Left colon (tissue), 2 donors: ENCODE measurements around the gene DOCK8. TPM values are rescaled to one million over a fixed set of nuclear protein-coding genes. Genes with fewer than 3 reads are reported as not detected.
"Not testable (repeated sequence)": the region's sequence is repeated elsewhere in the genome, so short reads cannot be mapped to it uniquely, and the experiment has no call there.

ENCODE experiments used
- ATAC-seq: fragments of 200-7000 bp; cut with Tn5 transposase; one replicate; pipeline ENCODE4 v1.9.1; 2020; ENCODE audit warnings: mild to moderate bottlenecking, moderate library complexity
- DNase-seq, 2 donors: peaks; one replicate each; pipeline ENCODE4 v3.0.0-alpha.2; 2020
- intact Hi-C, 2 donors: fragments of 100-400 bp; cut with DNase I in 1 of 2; cut with micrococcal nuclease in 1 of 2; formaldehyde crosslinking; loops; one replicate each; pipeline versions ENCODE4 v1.11.2 to v1.14.0; 2022; cut with DNase I, micrococcal nuclease
- total RNA-seq, 2 donors: library from RNA; stranded (reverse); fragmentation: NEBNext Ultra II Directional; extraction: Animal tissue kit (Norgen Biotek cat#: 25700); gene quantifications; one replicate each; pipeline ENCODE4 v1.2.1, GENCODE V29; 2021
- donor health status: DM: no; HTN: no; CAD: no.
- donor health status: DM: yes; HTN: yes; CAD: no.

DOCK8 gene
- total RNA-seq, 2 donors from 2014 or later: 10.3 to 18.8 TPM

DNA sequence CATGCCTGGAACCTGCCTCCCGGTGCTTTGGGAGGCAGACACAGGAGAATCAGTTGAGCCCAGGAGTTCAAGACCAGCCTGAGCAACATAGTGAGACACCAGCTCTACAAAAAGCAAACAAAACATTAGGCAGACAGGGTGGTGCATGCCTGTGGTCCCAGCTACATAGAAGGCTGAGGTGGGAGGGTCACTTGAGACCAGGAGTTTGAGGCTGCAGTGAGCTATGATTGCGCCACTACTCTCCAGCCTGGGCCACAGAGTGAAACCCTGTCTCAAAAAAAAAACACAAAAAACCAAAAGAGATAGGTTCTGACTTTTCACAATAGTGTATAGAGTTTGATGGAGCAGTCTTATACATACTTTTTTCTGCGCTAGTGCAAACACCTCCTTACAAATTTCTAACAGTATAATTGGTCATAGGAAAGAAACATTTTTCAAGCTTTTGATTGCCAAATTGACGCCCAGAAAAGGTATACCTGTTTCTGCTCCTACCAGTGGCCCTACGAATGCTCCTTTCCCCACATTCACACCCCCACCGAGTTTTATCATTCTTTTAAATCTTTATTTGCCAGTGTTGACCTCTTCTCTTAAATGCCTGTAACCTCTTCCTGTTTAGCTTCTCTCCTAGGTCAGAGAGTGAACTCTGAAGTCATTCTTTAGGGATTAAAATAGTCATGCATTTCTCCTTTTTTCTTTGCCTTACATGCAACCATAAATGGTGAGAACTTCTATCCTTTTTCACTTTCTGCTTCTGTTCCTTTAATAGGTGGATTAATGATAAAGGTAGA is 7.5 kb downstream of the DOCK8 start:
- intact Hi-C loops: no loop called here
- ATAC-seq: no peak
- DNase-seq: no peak

DNA sequence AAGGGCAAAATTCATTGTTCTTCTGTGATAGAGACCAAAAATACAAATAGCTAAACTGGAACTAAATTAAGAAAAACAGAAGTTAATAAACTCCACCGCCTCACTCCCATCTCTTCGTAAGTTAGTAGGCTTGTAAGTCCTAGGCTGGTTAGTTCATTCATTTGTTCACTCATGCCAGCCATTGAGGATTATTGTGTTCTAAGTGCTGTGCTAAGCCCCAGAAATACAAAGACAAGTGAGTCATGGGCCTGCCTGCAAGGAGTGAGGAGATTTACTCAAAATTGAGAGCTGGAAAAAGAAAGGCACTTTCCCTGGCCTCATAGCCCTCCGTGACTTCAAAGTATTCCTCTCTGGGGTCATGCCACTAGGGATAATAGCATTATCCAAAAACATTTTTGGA is 8.5 kb downstream of the DOCK8 start:
- intact Hi-C loops: no loop called here

DNA sequence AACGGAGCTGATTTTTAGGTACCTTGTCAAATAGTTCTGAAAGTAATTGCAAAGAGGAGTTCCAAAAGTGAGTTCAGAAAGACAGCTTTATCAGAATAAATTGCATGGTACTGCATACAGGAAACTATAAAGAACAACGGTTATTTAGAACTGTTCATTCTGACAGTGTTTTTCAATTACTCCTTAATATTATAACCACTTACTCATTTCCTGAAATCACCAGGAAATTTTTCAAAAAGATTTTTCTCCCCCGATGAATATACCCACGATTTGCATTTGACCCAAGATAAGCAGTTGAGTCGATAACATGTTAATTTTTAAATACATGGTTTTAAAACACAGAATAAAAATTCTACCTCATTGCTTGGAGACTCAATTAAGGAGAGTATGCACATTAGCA is 9.4 kb downstream of the DOCK8 start:
- intact Hi-C loops: no loop called here
- DNase-seq: no peak
- no peak for ATAC-seq

More for the DNA sequence above, 8.5 kb downstream of the DOCK8 start:
- no peak for DNase-seq
- ATAC-seq: no peak

DNA sequence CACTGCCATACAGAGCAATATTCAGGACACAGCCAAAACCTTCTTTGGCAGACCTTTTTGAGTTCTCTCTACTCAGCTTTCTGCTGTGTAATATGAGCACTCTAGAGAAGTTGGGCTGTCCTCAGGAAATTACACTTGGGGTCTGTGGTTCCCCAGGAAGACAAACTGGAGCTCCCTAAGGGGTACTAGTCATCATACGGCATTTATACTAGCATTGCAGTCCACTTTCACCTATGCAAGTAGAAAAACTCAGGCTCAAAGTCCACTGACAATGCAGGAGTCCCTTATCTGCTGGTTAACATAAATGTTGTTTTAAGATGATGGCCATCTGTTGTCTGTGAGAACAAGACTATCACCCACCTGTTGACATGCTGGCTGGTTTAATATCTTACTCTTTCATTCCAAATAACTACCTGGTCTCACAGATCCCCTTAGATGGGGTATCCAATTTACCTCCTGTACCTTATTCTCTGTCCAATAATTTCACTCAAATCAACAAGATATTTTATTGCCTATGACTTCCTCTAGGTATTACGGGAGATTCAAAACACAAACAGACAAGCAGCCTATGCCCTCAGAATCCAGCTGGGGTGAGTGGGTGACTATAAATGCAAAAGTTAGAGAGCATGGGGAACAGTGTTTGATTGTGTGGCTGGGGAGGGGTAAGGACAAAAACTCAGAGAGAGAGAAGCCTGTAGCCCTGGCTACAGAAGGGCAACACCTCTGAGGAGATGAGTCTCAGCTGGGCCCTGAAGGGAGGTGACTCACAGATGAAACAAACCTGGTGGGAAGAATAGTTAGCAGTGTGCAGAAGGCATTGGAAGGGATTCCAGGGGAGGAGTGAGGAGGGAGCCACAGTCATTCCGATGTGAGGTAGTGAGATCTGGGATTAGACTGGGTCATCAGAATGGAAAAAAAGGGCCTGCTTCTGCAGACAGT is 10.2 kb downstream of the DOCK8 start:
- intact Hi-C loops: no loop called here
- peak; percentile 83 for ATAC-seq

DNA sequence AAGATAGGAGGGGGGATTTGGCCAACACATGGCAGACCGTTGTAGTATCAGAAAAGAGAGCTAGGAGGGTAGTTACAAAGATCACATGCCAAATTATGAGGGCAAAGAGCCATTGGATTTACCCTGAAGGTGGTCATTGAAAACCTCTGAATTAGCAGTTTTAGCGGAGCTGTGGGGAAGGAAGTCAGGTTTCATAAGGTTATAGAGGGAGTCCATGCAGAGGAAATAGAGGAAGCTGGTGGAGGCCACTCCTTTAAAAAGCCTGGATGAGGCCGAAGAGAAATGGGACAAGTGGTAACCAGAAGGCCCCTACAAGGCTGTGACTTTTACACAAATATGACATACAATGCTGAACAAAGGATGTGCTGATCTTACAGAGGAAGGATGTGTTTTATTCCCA is 13.2 kb downstream of the DOCK8 start:
- DNase-seq (no peak), ATAC-seq (no peak)
- intact Hi-C loops: no loop called here

More for the DNA sequence above, 10.2 kb downstream of the DOCK8 start:
- DNase-seq: no peak

DNA sequence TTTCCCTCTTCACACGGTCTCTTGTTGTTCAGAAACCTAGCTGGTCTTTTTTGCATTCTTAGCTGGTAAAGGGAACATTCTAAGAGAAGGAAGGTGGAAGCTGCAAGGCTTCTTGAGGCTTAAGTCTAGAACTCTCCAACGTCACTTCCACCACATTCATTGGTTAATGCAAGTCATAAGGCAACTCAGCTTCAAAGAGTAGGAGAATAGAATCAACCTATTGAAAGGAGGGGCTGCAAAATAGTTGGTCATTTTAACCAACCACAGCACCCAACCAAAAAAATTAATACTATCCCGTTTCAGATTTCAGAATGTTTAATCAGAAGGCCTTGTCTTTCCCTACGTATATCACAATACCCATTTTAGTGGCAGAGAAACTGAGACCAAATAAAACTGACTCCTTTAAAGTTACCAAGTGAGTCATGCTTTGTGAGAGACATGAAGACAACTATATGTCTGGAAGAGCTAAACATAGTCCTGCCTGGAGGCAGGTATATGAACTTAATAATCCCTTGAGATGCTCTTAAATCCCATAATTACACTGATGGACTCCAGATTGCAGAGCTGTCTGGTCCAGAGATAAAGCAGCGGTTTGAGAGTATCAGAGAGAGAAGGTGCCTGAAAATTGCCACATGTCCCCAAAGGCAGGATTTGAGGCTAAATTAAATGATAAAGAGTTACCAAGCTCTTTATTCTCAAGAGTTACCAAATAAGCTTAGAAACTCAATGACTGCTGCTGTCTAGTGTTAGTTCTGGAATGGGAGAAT is 14.4 kb downstream of the DOCK8 start:
- intact Hi-C loops: no loop called here
- ATAC-seq: no peak
- no peak for DNase-seq

GRCh38 chr9:231625-232024 is 17.0 kb downstream of the DOCK8 start:
- ATAC-seq, DNase-seq, intact Hi-C loops: not testable (repeated sequence)

- ATAC-seq, intact Hi-C loops, DNase-seq: not testable (repeated sequence)
Observed at GRCh38 chr9:233708-234107, 19.0 kb downstream of the DOCK8 start.

DNA sequence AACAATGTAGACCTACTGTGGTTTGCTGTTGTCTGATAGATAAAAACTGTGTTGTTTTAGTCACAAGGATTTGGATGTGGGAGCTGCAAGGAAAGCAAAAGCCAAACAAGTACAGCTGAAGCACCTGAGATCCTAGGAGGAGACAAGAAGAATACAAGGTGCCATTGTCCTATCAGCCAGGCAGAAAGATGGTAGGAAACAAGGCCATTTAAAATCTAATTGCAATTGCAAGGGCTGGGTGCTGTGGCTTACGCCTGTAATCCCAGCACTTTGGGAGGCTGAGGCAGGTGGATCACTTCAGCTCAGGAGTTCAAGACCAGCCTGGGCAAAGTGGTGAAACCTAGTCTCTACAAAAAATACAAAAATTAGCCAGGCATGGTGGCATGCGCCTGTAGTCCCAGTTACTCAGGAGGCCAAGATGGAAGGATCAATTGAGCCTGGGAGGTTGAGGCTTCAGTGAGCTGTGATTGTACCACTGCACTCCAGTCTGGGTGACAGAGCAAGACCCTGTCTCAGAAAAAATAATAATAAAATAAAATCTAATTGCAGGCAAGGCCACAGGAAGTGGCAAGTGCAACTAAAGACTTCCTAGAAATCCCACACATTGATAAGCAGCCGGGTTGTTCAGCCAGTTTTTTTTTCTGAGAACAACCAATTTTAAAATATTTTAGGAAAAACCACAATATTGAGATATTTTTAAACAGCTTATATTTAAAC is 22.6 kb downstream of the DOCK8 start:
- intact Hi-C loops: no loop called here
- no peak for DNase-seq
- ATAC-seq: no peak

- DNase-seq (no peak), ATAC-seq (no peak)
- intact Hi-C loops: no loop called here
Observed at GRCh38 chr9:237858-238345, 23.2 kb downstream of the DOCK8 start.

DNA sequence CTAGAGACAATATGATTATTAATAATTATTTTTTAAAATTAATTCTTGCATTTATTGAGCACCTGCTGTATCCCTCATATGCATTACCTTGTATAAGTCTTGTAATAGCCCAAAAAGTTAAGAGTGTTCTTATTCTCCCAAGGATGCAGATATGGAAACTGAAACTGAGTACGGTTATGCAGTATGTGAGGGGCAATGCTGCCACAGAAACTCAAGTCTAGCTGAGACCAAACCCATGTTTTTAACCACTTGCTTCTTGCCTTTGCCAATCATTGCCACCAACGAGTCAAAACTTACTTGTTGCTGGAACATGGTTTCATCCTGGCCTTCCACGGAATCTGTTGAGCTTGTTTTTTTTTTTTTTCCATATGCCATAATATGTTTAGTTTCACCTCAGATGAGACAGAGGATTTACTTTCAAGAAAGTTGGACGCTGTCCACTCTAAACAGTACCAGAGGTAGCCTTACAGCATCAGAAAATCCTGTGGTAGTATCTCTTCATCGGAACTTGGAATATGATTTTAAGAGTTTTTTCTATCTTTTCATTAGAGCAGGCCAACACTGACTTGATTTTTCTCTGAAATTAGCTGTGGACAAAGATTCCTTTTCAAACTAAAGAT is 27.9 kb downstream of the DOCK8 start:
- ATAC-seq: no peak
- no peak for DNase-seq
- intact Hi-C loops: no loop called here

- ATAC-seq (no peak), DNase-seq (no peak)
- intact Hi-C loops: no loop called here
Observed at GRCh38 chr9:248278-248961, 33.8 kb downstream of the DOCK8 start.

DNA sequence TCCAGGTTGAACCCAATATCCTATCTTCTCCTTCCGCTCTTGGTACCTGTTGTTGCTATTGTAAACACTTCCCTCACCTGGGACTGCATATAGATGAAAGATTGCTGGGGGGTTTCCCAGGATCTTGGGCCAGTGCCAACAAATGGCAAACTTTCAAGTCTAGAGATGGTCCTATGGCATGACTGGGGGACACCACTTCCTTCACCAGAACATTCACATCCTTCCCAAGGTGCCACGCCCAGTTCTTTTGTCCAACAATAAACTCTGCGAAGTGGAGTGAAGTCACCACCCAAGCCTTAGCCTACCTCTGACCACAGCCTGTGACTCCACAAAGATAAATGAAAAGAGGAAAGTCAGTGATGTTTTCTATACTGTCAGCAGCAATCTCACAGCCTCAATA is 34.4 kb downstream of the DOCK8 start:
- intact Hi-C loops: no loop called here
- DNase-seq (no peak), ATAC-seq (no peak)

DNA sequence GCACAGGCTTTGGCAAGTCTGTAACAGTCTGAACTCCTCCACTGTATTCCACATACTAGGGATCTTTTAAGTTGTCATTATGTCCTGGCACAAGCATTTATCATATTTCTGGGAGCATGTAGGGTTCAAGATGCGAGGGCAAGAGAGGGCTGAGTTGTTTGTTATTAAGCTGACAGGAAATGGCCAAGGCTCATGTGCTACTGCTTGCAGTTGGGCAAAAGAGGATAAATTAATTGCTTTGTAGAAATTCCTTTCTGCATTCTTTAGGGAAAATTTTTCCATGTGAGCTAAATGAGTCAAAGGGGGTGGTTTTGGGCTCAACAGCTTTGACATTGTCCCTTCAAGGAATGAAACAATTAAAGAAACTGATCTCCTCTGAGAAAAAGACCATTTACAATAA is 35.4 kb downstream of the DOCK8 start:
- no peak for DNase-seq
- intact Hi-C loops: no loop called here
- ATAC-seq: no peak

DNA sequence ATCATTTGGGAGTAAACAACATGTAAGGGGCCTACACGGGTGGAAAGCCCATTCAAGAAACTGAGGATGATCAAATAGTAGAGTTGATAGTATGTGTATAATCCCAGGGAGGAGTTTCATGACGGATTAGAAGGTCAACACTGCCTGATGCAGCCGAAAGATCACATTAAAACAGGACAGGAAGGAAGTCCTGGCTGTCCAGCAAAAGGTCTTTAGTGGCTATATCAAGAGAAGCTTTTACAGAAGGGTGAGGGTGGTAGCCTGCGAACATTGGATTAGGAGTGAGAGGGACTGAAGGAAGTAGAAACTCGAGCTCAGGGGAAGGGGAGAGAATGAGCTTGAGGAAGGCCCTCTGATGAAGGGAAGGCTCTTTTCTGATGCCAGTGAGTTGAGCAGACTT is 36.0 kb downstream of the DOCK8 start:
- no peak for DNase-seq
- intact Hi-C loops: no loop called here
- ATAC-seq: no peak

DNA sequence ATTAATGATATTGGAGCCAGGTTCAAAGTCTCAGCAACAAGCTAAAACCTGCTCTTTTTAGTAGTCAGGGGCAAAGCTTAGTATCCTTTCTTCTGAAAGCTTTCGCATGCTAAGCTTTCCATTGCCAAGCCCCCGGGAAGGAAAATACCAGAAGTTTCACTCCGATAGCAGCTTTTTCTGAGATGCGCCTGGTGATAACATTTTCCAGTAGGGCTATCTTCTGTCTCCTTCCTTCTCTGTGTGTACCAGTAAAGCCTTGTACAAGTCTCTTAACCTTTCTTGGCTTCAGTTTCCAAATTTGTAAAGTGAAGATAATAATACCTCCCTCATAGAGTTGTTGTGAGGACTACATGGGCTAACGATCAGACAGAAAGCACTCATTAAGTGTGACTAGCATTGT is 36.7 kb downstream of the DOCK8 start:
- intact Hi-C loops: no loop called here
- ATAC-seq: no peak
- no peak for DNase-seq

DNA sequence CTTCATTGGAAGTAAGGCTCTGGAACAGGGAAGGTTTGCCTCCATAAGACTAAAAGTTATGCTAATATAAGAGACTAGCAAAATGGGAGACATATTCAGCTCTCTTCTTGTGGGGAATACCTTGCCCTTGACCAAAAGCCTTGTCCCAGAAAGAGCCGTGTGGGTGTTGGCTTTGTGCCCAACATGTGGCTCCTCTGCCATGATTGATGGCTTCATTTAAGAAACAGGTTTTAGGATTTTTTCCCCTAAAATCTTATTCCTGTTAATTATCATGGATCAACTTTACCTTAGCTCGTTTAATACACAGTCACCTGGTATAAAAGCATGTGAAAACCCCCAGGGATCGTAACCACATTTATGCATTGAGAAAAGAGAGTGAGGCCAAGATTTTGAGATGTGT is 38.9 kb downstream of the DOCK8 start:
- DNase-seq: no peak
- intact Hi-C loops: no loop called here
- ATAC-seq: no peak

DNA sequence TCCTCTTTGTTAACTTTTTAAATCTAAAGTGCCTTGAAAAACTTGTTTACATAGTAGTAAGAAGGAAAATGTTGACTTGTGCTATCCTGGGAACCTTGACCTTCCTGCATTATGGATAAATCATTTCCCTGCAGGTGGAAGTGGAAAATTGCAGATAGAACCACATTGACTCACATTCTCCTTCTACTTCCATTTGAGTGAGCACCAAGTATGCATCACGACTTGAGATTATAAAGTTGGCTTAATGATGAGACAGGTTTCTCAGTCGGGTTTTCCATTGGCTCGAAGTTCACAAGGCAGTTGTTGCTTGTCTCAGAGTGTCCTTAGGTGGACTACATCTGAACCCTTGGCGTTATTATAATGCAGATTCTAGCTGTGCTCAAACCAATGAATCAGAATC is 39.9 kb downstream of the DOCK8 start:
- intact Hi-C loops: no loop called here

More for the DNA sequence above, 39.9 kb downstream of the DOCK8 start:
- ATAC-seq: no peak
- no peak for DNase-seq
